NCI-H526 (cell line): Measurements from ENCODE around the gene DAW1.
"Not testable (repeated sequence)": the region's sequence is repeated elsewhere in the genome, so short reads cannot be mapped to it uniquely, and the experiment has no call there.

Experiments used
- DNase-seq, 2 experiments: peaks; one replicate each; lab custom pipeline; 2025; lab: John Stamatoyannopoulos, UW

DAW1 gene

GRCh38 chr2:227871375-227871791, at the start of gene DAW1:
DAW1 (plus strand) TSS chr2:227871631; CDS start chr2:227871690, 59 bp downstream.
- DNase-seq: peak in 1 of 2 experiments; percentile 20

DNA sequence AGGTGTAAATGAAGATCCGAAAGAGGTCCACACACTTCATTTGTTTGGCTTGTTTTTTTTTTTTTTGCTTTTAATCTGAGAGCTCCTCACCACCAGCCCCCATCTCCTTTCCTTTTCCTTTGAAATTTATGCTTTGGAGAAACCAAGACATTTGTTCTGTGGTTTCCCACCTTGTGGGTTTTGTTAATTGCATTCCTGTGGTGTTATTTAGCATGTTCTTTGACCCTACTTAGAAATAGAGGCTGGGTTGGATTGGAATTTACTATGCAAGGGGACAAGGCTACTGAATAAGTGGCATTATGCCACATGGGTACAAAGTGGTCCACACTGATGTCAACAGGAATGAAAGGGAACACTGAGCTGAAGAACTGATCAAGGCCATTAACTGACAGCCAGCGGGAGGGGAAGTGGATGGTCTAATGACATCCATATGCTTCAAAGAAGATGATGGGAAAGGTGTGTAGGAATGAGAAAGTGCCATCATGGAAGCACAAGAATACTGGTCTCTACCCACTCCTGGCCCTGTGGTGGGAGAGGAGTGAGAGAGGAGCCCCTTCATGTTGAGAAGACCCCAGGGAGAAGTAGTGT, 48.9 kb upstream of the DAW1 start:
- DNase-seq: no peak

GRCh38 chr2:227823922-227824321, 47.5 kb upstream of the DAW1 start:
- no peak for DNase-seq

GRCh38 chr2:227824711-227825110, 46.7 kb upstream of the DAW1 start:
- DNase-seq: no peak

DNA sequence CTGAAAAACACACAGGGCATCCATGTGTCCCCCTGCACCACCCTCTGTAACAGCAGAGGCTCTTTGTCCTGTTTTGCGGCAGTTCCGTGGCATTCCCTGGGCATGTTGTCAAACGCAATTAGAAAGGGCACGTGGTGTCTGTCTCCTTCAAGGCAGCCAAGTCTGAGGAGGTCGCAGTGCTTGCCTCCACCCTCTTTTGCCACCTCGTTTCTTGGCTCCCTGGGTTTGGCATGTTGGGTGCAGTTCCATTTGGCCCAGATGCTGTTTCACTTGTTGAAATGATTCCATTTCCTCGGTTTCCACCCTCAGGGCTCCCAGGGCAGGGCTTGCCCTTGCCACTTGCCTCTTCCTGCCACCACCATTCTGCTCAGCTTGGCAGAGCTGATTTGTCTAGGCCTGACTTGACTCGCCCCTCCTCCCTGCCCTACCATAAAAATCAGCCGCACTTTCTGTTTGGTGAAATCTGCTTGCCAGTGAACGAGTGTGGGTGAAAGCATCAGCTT, 45.4 kb upstream of the DAW1 start:
- DNase-seq: no peak

GRCh38 chr2:227826563-227826962, 44.9 kb upstream of the DAW1 start:
- no peak for DNase-seq

GRCh38 chr2:227827143-227827542, 44.3 kb upstream of the DAW1 start:
- DNase-seq: no peak

DNA sequence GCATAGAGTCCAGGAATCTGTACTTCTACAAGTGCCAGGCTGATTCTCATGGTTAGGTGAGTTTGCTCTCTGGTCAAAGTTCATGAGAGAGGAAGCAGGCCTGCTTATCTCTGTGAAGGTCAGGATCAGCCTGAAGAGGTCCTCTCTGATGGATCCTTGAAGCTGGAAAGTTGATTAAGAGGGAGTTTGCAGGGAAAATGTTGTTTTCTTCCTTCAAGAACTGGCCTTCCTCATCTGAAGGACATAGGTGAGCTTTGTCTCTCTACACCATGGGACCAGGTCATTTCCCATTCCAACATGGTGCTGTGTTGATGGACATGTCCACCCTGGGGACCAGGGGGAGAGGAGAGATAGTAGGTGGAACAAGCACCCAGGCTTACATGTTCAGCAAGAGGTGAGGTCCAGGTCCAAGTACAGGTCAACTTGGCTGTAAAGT, 42.9 kb upstream of the DAW1 start:
- no peak for DNase-seq

GRCh38 chr2:227829337-227829736, 42.1 kb upstream of the DAW1 start:
- DNase-seq: no peak

DNA sequence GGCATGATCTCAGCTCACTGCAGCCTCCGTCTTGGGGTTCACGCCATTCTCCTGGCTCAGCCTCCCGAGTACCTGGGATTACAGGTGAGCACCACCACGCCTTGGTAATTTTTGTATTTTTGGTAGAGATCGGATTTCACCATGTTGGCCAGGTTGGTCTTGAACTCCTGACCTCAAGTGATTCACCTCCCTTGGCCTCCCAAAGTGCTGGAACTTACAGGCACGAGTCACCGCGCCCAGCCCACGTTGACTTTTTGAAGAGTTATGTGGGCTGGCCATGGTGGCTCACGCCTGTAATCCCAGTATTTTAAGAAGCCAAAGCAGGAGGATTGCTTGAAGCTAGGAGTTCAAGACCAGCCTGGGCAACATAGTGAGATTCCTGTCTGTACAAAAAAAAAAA, 37.0 kb upstream of the DAW1 start:
- no peak for DNase-seq

DNA sequence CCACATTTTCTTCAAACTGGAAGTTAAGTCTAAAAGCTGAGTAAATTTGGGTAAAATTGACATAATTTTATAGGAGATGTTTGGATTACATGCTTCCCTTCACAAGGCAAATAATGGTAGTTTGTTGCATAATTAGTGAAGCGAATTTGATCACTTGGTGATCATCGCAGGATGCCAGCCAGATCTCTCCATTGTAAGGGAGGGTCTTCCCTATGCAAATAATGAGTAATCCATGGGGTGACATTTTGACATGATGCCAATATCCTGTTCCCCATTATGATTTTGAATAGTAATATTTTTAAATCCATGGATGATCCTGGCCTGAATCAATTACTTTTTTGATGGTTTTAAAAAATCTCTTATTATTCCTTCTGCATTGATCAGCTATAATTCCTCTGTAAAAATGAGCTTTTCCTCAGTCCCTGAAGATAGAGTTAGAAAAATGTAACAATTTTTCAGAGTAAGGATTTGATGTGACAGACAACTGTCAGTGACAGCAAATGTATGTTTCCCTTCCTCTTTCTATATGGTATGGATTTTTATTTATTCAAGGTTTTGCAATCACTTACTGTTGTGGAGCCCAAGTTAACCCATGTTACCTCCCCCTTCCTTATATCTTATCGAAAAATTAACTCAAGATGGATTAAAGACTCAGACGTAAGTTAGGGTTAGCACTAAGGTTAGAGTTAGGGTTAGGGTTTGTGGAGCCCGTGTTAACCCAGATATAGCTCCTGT, 36.3 kb upstream of the DAW1 start:
- no peak for DNase-seq

DNA sequence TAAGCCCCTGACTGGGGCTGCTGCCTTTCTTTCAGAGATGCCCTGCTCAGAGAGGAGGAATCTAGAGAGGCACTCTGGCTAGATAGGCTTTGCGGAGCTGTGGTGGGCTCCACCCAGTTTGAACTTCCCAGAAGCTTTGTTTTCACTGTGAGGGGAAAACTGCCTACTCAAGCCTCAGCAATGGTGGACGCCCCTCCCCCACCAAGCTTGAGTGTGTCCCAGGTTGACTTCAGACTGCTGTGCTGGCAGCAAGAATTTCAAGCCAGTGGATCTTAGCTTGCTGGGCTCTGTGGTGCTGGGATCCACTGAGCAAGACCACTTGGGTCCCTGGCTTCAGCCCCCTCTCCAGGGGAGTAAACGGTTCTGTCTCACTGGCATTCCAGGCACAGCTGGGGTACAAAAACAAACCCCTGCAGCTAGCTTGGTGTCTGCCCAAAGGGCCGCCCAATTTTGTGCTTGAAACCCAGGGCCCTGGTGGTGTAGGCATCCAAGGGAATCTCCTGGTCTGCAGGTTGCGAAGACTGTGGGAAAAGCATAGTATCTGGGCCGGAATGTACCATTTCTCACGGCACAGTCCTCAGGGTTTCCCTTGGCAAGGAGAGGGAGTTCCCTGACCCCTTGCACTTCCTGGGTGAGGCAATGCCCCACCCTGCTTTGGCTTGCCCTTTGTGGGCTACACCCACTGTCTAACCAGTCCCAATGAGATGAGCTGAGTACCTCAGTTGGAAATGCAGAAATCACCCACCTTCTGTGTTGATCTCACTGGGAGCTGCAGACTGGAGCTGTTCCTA, 31.9 kb upstream of the DAW1 start:
- not testable (repeated sequence) for DNase-seq

- DNase-seq: no peak
These were observed 24.6 kb upstream of the DAW1 start for GRCh38 chr2:227846831-227847230.

GRCh38 chr2:227848146-227848545, 23.3 kb upstream of the DAW1 start:
- no peak for DNase-seq

GRCh38 chr2:227848586-227848985, 22.8 kb upstream of the DAW1 start:
- DNase-seq: no peak

DNA sequence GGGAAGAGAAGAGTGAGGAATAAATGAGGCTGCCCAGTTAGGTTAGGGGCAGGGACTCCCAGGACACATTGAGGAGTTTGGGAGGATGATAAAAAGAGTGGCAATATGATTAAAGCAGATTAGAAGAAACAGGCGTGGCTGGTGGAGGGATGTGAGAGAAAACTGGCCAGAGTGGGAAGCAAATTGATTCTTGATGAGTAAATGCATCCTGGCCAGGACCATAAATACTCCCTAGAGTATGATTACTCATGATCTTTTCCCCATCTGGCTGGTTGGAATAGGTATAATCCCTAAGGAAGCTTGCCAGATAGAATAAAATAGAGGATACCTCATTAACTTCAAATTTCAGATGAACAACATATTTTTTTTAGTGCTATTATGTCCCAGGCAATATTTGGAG, 21.5 kb upstream of the DAW1 start:
- no peak for DNase-seq

- no peak for DNase-seq
These were observed 18.2 kb upstream of the DAW1 start for GRCh38 chr2:227853204-227853629.

DNA sequence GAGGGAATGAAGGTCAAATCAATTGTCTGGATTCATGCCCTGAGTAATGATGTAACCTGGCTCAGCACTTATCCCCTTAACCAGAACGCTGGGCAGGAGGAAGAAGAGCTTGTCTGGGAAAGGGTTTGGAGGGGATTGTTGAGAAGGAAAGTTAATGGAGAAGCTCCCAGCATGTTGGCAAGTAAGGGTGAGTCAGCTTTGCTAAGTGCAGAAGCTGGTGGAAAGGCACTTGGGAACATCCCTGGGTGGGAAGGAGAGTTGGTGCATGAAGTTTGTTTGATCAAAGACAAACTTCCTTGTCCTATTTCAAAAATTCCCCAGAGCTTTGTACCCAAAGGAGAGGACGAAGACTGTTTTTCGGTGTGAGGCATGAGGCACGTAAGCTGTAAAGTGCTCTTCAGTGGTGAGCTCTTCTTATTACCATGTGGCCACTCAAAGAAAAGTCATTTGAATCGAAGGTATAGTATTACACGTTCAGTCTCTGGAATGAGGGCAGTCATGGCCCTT, 17.6 kb upstream of the DAW1 start:
- no peak for DNase-seq

DNA sequence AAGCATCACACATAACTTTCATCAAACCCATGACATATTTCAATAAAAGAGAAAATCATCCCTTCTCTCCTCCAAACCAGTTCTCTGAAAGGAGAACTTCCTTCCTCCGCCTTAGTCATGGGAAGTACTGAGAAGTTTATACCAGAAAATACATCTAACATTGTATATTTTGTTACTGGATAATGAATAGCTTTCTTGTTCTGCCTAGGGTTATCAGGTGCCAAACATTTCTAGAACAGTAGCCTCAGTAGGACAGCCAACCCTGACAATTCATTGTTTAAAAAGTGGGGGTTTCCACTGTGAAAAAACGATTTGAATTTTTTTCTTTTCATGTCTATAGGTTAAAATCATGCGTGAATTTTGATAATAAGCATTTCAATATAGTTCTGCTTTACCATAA, 16.0 kb upstream of the DAW1 start:
- DNase-seq: no peak

GRCh38 chr2:227856697-227857096, 14.7 kb upstream of the DAW1 start:
- no peak for DNase-seq

DNA sequence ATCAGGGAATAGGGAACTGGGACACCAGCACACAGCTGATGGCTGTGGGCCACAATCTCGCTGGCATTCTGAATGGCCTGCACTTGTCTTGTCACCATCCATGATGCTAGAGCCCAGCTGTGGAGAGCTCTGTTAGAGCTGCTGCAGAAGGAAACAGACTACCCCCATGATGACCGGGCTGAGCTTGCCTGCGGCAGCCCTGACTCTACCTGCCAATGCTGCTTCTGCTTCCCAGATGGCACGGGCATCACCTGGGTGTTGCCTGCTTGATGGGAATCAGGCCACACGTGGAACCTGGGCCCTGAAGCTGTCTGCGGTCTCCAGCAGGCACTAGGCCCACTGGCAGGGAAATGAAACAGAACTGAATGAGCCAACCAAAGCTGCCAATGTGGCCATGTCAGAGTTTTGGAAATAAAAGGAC, 11.2 kb upstream of the DAW1 start:
- no peak for DNase-seq

GRCh38 chr2:227861011-227861410, 10.4 kb upstream of the DAW1 start:
- no peak for DNase-seq
